Endothelial cell of umbilical vein (primary cell): Measurements from ENCODE around the gene L3MBTL2. TPM values are rescaled to one million over a fixed set of nuclear protein-coding genes. Genes with fewer than 3 reads are reported as not detected.

ENCODE experiments used
- BruUV-seq: library from RNA; stranded (reverse); fragments of 400-500 nt; replicated peaks from 2 replicates; lab custom pipeline; 2021; lab: Mats Ljungman, UMichigan
- CTCF ChIA-PET: fragments of 300-600, 350-600 bp; sonication (Branson Sonifier 250); formaldehyde crosslinking; loops from one replicate; lab custom pipeline; 2021; ENCODE audit warnings: antibody characterized with exemption, inconsistent platforms; lab: Charles Lee
- POLR2A ChIA-PET: fragments of 300-600, 350-600 bp; sonication (Branson Sonifier 250); formaldehyde crosslinking; loops from one replicate; lab custom pipeline; 2021; ENCODE audit warnings: antibody characterized with exemption, inconsistent platforms; lab: Charles Lee
- DNase-seq: peaks from one replicate; pipeline ENCODE4 v3.0.0-alpha.2; 2011; ENCODE audit warnings: low read depth, low spot score
- FAIRE-seq: peaks from 2 replicates; lab custom pipeline; 2011; peaks lifted over from hg19 to GRCh38; lab: Jason Lieb, UNC
- H2AFZ ChIP-seq: 2 replicates; pipeline ENCODE4 v1.6.0; 2012; ENCODE audit warnings: low read depth, low read length, control low read depth, inconsistent platforms
- H3K27ac ChIP-seq: 2 replicates; pipeline ENCODE4 v1.5.1; 2011; ENCODE audit warnings: low read depth, mild to moderate bottlenecking, control low read depth, low read length, moderate library complexity; ENCODE audit not compliant: insufficient read depth
- H3K27me3 ChIP-seq, 2 experiments: 2 replicates each; pipeline versions ENCODE4 v1.6.0 to v1.6.1; 2011; ENCODE audit warnings: low read length in 2 of 2, mixed read lengths in 1 of 2; ENCODE audit not compliant: control insufficient read depth in 2 of 2, insufficient read depth in 2 of 2
- H3K36me3 ChIP-seq, 2 experiments: 2 replicates in 1 of 2; 3 replicates in 1 of 2; pipeline ENCODE4 v1.5.1; 2011; ENCODE audit warnings: low read length in 2 of 2, mild to moderate bottlenecking in 1 of 2, moderate library complexity in 1 of 2; ENCODE audit not compliant: control insufficient read depth in 2 of 2, insufficient read depth in 2 of 2; ENCODE audit errors: extremely low read depth in 1 of 2
- H3K4me1 ChIP-seq: 3 replicates; pipeline ENCODE4 v1.5.1; 2011; ENCODE audit warnings: mild to moderate bottlenecking, low read length; ENCODE audit not compliant: control insufficient read depth, insufficient read depth; ENCODE audit errors: extremely low read depth
- H3K4me2 ChIP-seq: 2 replicates; pipeline ENCODE4 v1.6.1; 2011; ENCODE audit warnings: low read length, control low read depth, mixed read lengths; ENCODE audit not compliant: insufficient read depth
- H3K4me3 ChIP-seq, 3 experiments: fragments of 200-600 bp in 1 of 3; sonication (generic), shearing (Covaris generic) in 1 of 3; replicated peaks in 1 of 3; 2 replicates each; pipeline ENCODE4 v1.5.1; 2011 to 2016; ENCODE audit warnings: control low read depth in 3 of 3, low read length in 3 of 3, mild to moderate bottlenecking in 2 of 3, inconsistent platforms in 1 of 3, low read depth in 1 of 3, moderate library complexity in 1 of 3; ENCODE audit not compliant: insufficient read depth in 1 of 3
- H3K79me2 ChIP-seq: 2 replicates; pipeline ENCODE4 v1.6.0; 2012; ENCODE audit warnings: low read length, inconsistent platforms; ENCODE audit not compliant: control insufficient read depth, insufficient read depth
- H3K9ac ChIP-seq: replicated peaks from 2 replicates; pipeline ENCODE3; 2011; ENCODE audit warnings: low read length, control low read depth; ENCODE audit not compliant: insufficient read depth; ENCODE audit errors: extremely low read depth
- H3K9me1 ChIP-seq: replicated peaks from 3 replicates; pipeline ENCODE4 v1.6.0; 2011; ENCODE audit warnings: mild to moderate bottlenecking, low read length; ENCODE audit not compliant: control insufficient read depth, insufficient read depth; ENCODE audit errors: extremely low read depth
- H3K9me3 ChIP-seq: replicated peaks from 2 replicates; pipeline ENCODE4 v1.5.1; 2012; ENCODE audit warnings: low read length, inconsistent platforms; ENCODE audit not compliant: control insufficient read depth, insufficient read depth
- H4K20me1 ChIP-seq: replicated peaks from 2 replicates; pipeline ENCODE3; 2011; ENCODE audit warnings: mild to moderate bottlenecking, low read length; ENCODE audit not compliant: control insufficient read depth, insufficient read depth; ENCODE audit errors: extremely low read depth
- EZH2 ChIP-seq: IDR thresholded peaks from 2 replicates; pipeline ENCODE4 v1.6.1; 2012; ENCODE audit warnings: borderline replicate concordance, low read depth, mild to moderate bottlenecking, moderate library complexity, low read length, inconsistent platforms; ENCODE audit not compliant: severe bottlenecking
- FOS ChIP-seq: IDR thresholded peaks from 2 replicates; pipeline ENCODE4 v1.6.1; 2011; ENCODE audit warnings: mild to moderate bottlenecking, low read length, moderate library complexity, borderline replicate concordance; ENCODE audit not compliant: insufficient read depth
- GATA2 ChIP-seq: IDR thresholded peaks from 2 replicates; pipeline ENCODE4 v1.7.0; 2011; ENCODE audit warnings: low read depth, mild to moderate bottlenecking, moderate library complexity, mixed read lengths, low read length; ENCODE audit not compliant: insufficient read length, insufficient read depth
- JUN ChIP-seq: IDR thresholded peaks from 2 replicates; pipeline ENCODE4 v1.6.1; 2011; ENCODE audit warnings: borderline replicate concordance, low read depth; ENCODE audit not compliant: insufficient read length, insufficient read depth
- POLR2A ChIP-seq: IDR thresholded peaks from 2 replicates; pipeline ENCODE4 v1.6.1; 2012; ENCODE audit warnings: low read depth, mild to moderate bottlenecking, control low read depth, low read length
- POLR2AphosphoS5 ChIP-seq: IDR thresholded peaks from 2 replicates; pipeline ENCODE4 v1.6.1; 2012; ENCODE audit warnings: low read depth, mild to moderate bottlenecking, control low read depth, low read length, moderate library complexity; ENCODE audit not compliant: insufficient read depth
- dilution Hi-C: fragments of 300-500 bp; cut with MboI; formaldehyde crosslinking; loops from one replicate; pipeline ENCODE4 v1.15.0; 2019; ENCODE audit warnings: low sequenced_read_pairs; ENCODE audit not compliant: extremely low pct_ligation_motif_present
- intact Hi-C: fragments of 100-400 bp; cut with micrococcal nuclease; formaldehyde crosslinking; loops from one replicate; pipeline ENCODE4 v1.10.0; 2022
- polyA plus RNA-seq, 4 experiments: library from polyadenylated mRNA; depleted of rRNA in 3 of 4; stranded (reverse) in 3 of 4; unstranded in 1 of 4; fragments of >200 nt; gene quantifications; 2 replicates each; pipeline versions ENCODE4 v1.2.1 to v1.2.3, GENCODE V29; 2011 to 2012; ENCODE audit warnings: missing spikeins in 1 of 4
- total RNA-seq: library from RNA; stranded (reverse); gene quantifications from 2 replicates; pipeline ENCODE4 v1.2.3, GENCODE V29; 2021
- TF ChIP-seq, protein P1 (sequence below), 2 donors: IDR thresholded peaks; 1 replicate in 1 of 2; 2 replicates in 1 of 2; pipeline ENCODE4 v1.5.1; 2011; ENCODE audit warnings: low read length in 2 of 2, mild to moderate bottlenecking in 2 of 2, moderate library complexity in 2 of 2, control low read depth in 1 of 2, inconsistent platforms in 1 of 2, low read depth in 1 of 2; ENCODE audit not compliant: insufficient read depth in 1 of 2; ENCODE audit errors: extremely low read depth in 1 of 2
- TF ChIP-seq, protein P2 (sequence below): IDR thresholded peaks from 2 replicates; pipeline ENCODE4 v1.6.1; 2011; ENCODE audit not compliant: insufficient read depth, insufficient read length

The L3MBTL2 gene
- total and polyA plus RNA-seq, 2 donors (not counting 3 experiments of a cell fraction or from before 2014, with no cell fraction given), result 28.2 to 34.9 TPM

DNA sequence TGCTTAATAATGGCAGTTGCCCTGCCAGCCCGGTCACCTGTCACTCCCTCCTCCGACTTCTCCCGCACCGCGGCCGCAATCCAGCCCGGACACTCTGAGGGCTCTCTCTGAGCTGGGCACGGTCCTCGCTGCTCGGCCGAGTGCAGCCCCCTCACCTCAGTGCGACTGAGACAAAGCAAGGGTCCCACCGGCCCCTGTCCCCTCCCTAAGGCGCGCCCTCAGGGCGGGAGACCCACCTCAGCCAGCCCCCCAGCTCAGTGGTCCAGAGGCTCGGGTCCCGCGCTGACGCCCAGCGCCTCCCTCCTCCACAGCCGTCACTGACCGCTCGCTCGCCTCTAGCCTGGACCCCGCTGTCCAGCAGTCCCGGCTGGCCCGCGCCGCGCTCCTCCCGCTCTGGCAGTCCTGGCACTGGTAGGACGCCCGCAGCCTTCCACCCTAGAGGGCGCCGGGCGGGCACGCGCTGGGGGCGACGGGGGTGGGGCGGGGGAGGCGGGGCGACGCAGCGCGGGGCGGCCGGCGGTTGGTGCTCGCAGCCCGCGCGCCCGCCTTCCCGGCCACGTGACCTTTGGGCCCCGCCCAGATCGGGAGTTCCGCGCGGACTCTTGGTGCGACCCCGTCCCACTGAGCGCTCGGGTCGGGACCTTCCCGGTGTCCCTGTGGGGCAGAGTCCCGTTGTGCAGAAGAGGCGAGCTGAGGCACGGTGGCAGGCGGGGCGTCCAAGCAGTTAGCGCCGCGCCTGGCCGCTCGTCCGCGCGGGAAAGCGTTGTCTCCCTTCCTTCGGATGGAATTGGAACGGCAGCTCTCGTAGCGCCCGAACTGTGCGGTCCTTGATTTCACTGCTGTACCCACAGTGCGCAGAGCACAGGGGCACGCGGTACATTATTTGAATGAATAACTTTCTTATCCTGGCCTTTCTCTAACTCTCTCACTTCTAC is 7.8 kb upstream of the L3MBTL2 start:
- FAIRE-seq, result peak; percentile 62
- Histone ChIP-seq H3K9ac (no peak overlapping the region), H3K4me2 (peak overlapping the region; percentile 81), H3K27me3 (no peaks in the 10 kb centered on the region), H3K9me3 (no peaks in the 10 kb centered on the region), H3K79me2 (no peaks in the 10 kb centered on the region), H2AFZ (peak overlapping the region; percentile 99), H3K27ac (no peak overlapping the region), H4K20me1 (no peaks in the 10 kb centered on the region), H3K36me3 (no peaks in the 10 kb centered on the region), H3K4me3 (peak overlapping the region; percentile 22 to 65 (median 31)), H3K9me1 (no peaks in the 10 kb centered on the region), H3K4me1 (peaks cover 5% of the 10 kb centered on the region)
- dilution Hi-C loops, result no loop called here
- ChIA-PET POLR2A (interaction anchor here (0.9 kb wide), 1 partner anchor 41 kb away, joined by 3 read pairs; no protein-coding TSS in a partner anchor), CTCF (interaction anchor here (1.3 to 2.8 kb wide), 3 partner anchors 20 to 275 kb away, joined by 5 to 23 read pairs (median 10); no protein-coding TSS in a partner anchor)
- intact Hi-C loops, result loop anchor here (1.0 to 10.0 kb wide), 3 partner anchors 16 to 185 kb away; partner anchors contain the start of gene TEF
- BruUV-seq, result no TSS peak
- TF ChIP-seq POLR2A (no peak), POLR2AphosphoS5 (peak; percentile 18), EZH2 (no peak), GATA2 (no peak), JUN (no peak), FOS (no peak)
- TF ChIP-seq, protein P1, sequence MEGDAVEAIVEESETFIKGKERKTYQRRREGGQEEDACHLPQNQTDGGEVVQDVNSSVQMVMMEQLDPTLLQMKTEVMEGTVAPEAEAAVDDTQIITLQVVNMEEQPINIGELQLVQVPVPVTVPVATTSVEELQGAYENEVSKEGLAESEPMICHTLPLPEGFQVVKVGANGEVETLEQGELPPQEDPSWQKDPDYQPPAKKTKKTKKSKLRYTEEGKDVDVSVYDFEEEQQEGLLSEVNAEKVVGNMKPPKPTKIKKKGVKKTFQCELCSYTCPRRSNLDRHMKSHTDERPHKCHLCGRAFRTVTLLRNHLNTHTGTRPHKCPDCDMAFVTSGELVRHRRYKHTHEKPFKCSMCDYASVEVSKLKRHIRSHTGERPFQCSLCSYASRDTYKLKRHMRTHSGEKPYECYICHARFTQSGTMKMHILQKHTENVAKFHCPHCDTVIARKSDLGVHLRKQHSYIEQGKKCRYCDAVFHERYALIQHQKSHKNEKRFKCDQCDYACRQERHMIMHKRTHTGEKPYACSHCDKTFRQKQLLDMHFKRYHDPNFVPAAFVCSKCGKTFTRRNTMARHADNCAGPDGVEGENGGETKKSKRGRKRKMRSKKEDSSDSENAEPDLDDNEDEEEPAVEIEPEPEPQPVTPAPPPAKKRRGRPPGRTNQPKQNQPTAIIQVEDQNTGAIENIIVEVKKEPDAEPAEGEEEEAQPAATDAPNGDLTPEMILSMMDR (IDR thresholded peaks at IDR 0.05; ENCODE audit: extremely low read depth in 1 of 2, insufficient read depth in 1 of 2, low read depth in 1 of 2, low read length in 2 of 2), result peak in 1 of 2 donors; percentile 10
- TF ChIP-seq, protein P2, sequence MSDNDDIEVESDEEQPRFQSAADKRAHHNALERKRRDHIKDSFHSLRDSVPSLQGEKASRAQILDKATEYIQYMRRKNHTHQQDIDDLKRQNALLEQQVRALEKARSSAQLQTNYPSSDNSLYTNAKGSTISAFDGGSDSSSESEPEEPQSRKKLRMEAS, result peak; percentile 65
- DNase-seq, result peak; percentile 75
